Measurements from ENCODE around the gene PFKFB1. TPM values are rescaled to one million over a fixed set of nuclear protein-coding genes. Genes with fewer than 3 reads are reported as not detected.

Gene PFKFB1
- total and polyA plus RNA-seq, 4 donors = 2.9 to 19.2 (median 7.3) TPM

DNA sequence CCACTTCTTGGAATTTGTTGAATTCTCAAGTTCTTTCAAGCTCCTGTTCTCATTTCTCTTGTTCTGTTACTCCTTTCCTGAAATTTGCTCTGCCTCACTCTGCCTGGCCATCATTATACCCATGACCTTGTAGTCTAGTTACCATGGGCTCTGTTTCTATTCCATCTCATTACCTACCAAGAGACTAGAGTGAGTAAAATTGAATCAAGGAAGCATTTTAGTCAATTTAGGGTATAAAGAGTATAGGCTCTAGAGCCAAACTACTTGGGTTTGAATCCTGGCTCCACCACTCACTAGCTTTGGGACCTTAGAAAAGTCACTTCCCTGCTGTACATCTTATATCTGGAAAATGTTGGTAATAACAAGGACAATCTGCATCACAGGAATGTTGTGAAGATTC, 34.6 kb upstream of the PFKFB1 start:
- no peak for DNase-seq (ENCODE audit: low spot score)
- Histone ChIP-seq H3K9ac (ENCODE audit: low read depth in 1 of 2, low read length in 2 of 2) (no peak overlapping the region), H3K9me3 (ENCODE audit: control insufficient read depth in 4 of 4, low read length in 3 of 4) (no peaks in the 10 kb centered on the region), H3K27me3 (ENCODE audit: control insufficient read depth in 4 of 4, insufficient read depth in 4 of 4, low read length in 3 of 4) (no peaks in the 10 kb centered on the region), H3K4me1 (ENCODE audit: control insufficient read depth in 4 of 4, insufficient read depth in 4 of 4, low read length in 3 of 4) (peaks cover 0 to 2% (median 0%) of the 10 kb centered on the region in 4 donors), H3K36me3 (ENCODE audit: control insufficient read depth in 4 of 4, insufficient read depth in 3 of 4, low read depth in 1 of 4, low read length in 3 of 4) (no peaks in the 10 kb centered on the region), H3K4me3 (ENCODE audit: low read depth in 1 of 3, low read length in 3 of 3) (no peak overlapping the region), H3K27ac (ENCODE audit: low read depth in 1 of 2, low read length in 2 of 2) (no peak overlapping the region)
- no peak for TF ChIP-seq FOXA2 (IDR thresholded peaks at IDR 0.05)
- TF ChIP-seq MAX (IDR thresholded peaks at IDR 0.05) = no peak
- no peak for TF ChIP-seq RAD21 (IDR thresholded peaks at IDR 0.05)
- no peak for TF ChIP-seq HNF4G (IDR thresholded peaks at IDR 0.05)
- TF ChIP-seq JUND (IDR thresholded peaks at IDR 0.05) = no peak
- TF ChIP-seq ATF3 (IDR thresholded peaks at IDR 0.05) = no peak
- no peak for TF ChIP-seq SP1 (IDR thresholded peaks at IDR 0.05)
- no peak for TF ChIP-seq FOXA1 (IDR thresholded peaks at IDR 0.05)
- TF ChIP-seq, protein P1, sequence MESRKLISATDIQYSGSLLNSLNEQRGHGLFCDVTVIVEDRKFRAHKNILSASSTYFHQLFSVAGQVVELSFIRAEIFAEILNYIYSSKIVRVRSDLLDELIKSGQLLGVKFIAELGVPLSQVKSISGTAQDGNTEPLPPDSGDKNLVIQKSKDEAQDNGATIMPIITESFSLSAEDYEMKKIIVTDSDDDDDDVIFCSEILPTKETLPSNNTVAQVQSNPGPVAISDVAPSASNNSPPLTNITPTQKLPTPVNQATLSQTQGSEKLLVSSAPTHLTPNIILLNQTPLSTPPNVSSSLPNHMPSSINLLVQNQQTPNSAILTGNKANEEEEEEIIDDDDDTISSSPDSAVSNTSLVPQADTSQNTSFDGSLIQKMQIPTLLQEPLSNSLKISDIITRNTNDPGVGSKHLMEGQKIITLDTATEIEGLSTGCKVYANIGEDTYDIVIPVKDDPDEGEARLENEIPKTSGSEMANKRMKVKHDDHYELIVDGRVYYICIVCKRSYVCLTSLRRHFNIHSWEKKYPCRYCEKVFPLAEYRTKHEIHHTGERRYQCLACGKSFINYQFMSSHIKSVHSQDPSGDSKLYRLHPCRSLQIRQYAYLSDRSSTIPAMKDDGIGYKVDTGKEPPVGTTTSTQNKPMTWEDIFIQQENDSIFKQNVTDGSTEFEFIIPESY (IDR thresholded peaks at IDR 0.05) = no peak
- TF ChIP-seq HNF4A (conservative IDR thresholded peaks at IDR 0.05) = no peak
- TF ChIP-seq TAF1 (conservative IDR thresholded peaks at IDR 0.05) = no peak
- TF ChIP-seq REST (IDR thresholded peaks at IDR 0.05) = no peak
- no peak for TF ChIP-seq NR2F2 (IDR thresholded peaks at IDR 0.05)
- TF ChIP-seq YY1 (IDR thresholded peaks at IDR 0.05) = no peak
- TF ChIP-seq GABPA (IDR thresholded peaks at IDR 0.05 in 1 of 2, conservative IDR thresholded peaks at IDR 0.05 in 1 of 2) = no peak
- TF ChIP-seq CTCF (IDR thresholded peaks at IDR 0.05; ENCODE audit: low read depth, low read length, missing input control) = no peak
- TF ChIP-seq RXRA (IDR thresholded peaks at IDR 0.05) = no peak
- no peak for TF ChIP-seq EGR1 (IDR thresholded peaks at IDR 0.05; ENCODE audit: low read depth in 2 of 2)
